Activated CD8-positive, alpha-beta memory T cell treated with anti-CD3 and anti-CD28 coated beads, Interleukin-2, amount 50 U/mL, for 48 hours (primary cell): ENCODE measurements around the gene ERGIC1.
"Not testable (repeated sequence)": the region's sequence is repeated elsewhere in the genome, so short reads cannot be mapped to it uniquely, and the experiment has no call there.

Experiments used
- DNase-seq: peaks from one replicate; pipeline ENCODE4 v3.0.0-alpha.2; 2020

Gene ERGIC1

GRCh38 chr5:172830876-172831662 is 3.0 kb upstream of the ERGIC1 start:
- no peak for DNase-seq

GRCh38 chr5:172832383-172833315 is 1.4 kb upstream of the ERGIC1 start:
- DNase-seq, result no peak

- DNase-seq, result no peak
Observed at GRCh38 chr5:172833372-172833685, 722 bp upstream of the ERGIC1 start.

GRCh38 chr5:172834415-172835289 is 601 bp downstream of the ERGIC1 start:
- no peak for DNase-seq

- DNase-seq, result no peak
Observed at GRCh38 chr5:172835290-172835993, 1.4 kb downstream of the ERGIC1 start.

GRCh38 chr5:172835994-172836356 is 1.9 kb downstream of the ERGIC1 start:
- no peak for DNase-seq

- no peak for DNase-seq
Observed at GRCh38 chr5:172837640-172838039, 3.6 kb downstream of the ERGIC1 start.

GRCh38 chr5:172838151-172838875 is 4.3 kb downstream of the ERGIC1 start:
- no peak for DNase-seq

- DNase-seq, result no peak
Observed at GRCh38 chr5:172839669-172840431, 5.8 kb downstream of the ERGIC1 start.

GRCh38 chr5:172840432-172841154 is 6.5 kb downstream of the ERGIC1 start:
- no peak for DNase-seq

GRCh38 chr5:172841256-172841655 is 7.2 kb downstream of the ERGIC1 start:
- DNase-seq, result no peak

- no peak for DNase-seq
Observed at GRCh38 chr5:172843825-172844576, 9.9 kb downstream of the ERGIC1 start.

- no peak for DNase-seq
Observed at GRCh38 chr5:172844577-172844838, 10.5 kb downstream of the ERGIC1 start.

- no peak for DNase-seq
Observed at GRCh38 chr5:172845154-172845553, 11.1 kb downstream of the ERGIC1 start.

- DNase-seq, result no peak
Observed at GRCh38 chr5:172845576-172845975, 11.5 kb downstream of the ERGIC1 start.

- no peak for DNase-seq
Observed at GRCh38 chr5:172846249-172846648, 12.2 kb downstream of the ERGIC1 start.

- DNase-seq, result no peak
Observed at GRCh38 chr5:172846677-172847076, 12.6 kb downstream of the ERGIC1 start.

- not testable (repeated sequence) for DNase-seq
Observed at GRCh38 chr5:172847584-172847983, 13.5 kb downstream of the ERGIC1 start.

- DNase-seq, result no peak
Observed at GRCh38 chr5:172848419-172848818, 14.4 kb downstream of the ERGIC1 start.
